CMK (cell line): ENCODE data around the gene NMRK2.
A peak's percentile ranks its signal among the peaks of the same experiment; 100 is the strongest.
"Not testable (repeated sequence)": the region's sequence is repeated elsewhere in the genome, so short reads cannot be mapped to it uniquely, and the experiment has no call there.

Source experiments
- DNase-seq: peaks from one replicate; pipeline ENCODE4 v3.0.0-alpha.2; 2010; ENCODE audit warnings: low read depth

The NMRK2 gene

GRCh38 chr19:3964256-3965194 lies 31.7 kb downstream of the NMRK2 start:
- no peak for DNase-seq

- DNase-seq: no peak
Measured at GRCh38 chr19:3966051-3967017, 33.5 kb downstream of the NMRK2 start.

- not testable (repeated sequence) for DNase-seq
Measured at GRCh38 chr19:3967983-3968382, 35.1 kb downstream of the NMRK2 start.

- no peak for DNase-seq
Measured at GRCh38 chr19:3968556-3969434, 35.9 kb downstream of the NMRK2 start.

GRCh38 chr19:3969435-3970312 lies 36.8 kb downstream of the NMRK2 start:
- DNase-seq: no peak

GRCh38 chr19:3970313-3970807 lies 37.5 kb downstream of the NMRK2 start:
- DNase-seq: no peak

- peak; percentile 90 for DNase-seq
Measured at GRCh38 chr19:3970808-3971598, 38.1 kb downstream of the NMRK2 start, which contains the start of gene DAPK3. TSS of gene DAPK3 (minus strand) at chr19:3971099. CDS start at chr19:3969735, 1,364 bp downstream.

GRCh38 chr19:3975144-3975543 lies 42.3 kb downstream of the NMRK2 start:
- DNase-seq: no peak

- no peak for DNase-seq
Measured at GRCh38 chr19:3975637-3976087, 42.8 kb downstream of the NMRK2 start.

GRCh38 chr19:3976495-3977241 lies 43.8 kb downstream of the NMRK2 start:
- DNase-seq: peak; percentile 51

GRCh38 chr19:3977242-3978143 lies 44.6 kb downstream of the NMRK2 start:
- DNase-seq: peak; percentile 52

GRCh38 chr19:3978145-3978544 lies 45.3 kb downstream of the NMRK2 start:
- no peak for DNase-seq

- no peak for DNase-seq
Measured at GRCh38 chr19:3979289-3979673, 46.4 kb downstream of the NMRK2 start.

- DNase-seq: no peak
Measured at GRCh38 chr19:3979674-3980352, 46.9 kb downstream of the NMRK2 start.

GRCh38 chr19:3980353-3981251 lies 47.7 kb downstream of the NMRK2 start:
- no peak for DNase-seq

GRCh38 chr19:3981373-3981735 lies 48.5 kb downstream of the NMRK2 start:
- DNase-seq: no peak
